Tibial artery (tissue), 4 donors: Measurements from ENCODE around the gene GGT6.
A peak's percentile ranks its signal among the peaks of the same experiment; 100 is the strongest.

Experiments
- DNase-seq, 2 donors: peaks; one replicate each; pipeline ENCODE4 v3.0.0-alpha.2; 2019
- H3K27ac ChIP-seq, 2 donors: fragments of 200-600 bp; sonication (generic) in 1 of 2; 1 replicate in 1 of 2; 2 replicates in 1 of 2; pipeline ENCODE4 v1.5.1; 2018 to 2019; ENCODE audit warnings: mild to moderate bottlenecking in 1 of 2
- H3K27me3 ChIP-seq, 2 donors: fragments of 200-600 bp; sonication (generic) in 1 of 2; one replicate each; pipeline versions ENCODE4 v1.5.1 to v1.6.0; 2016 to 2019
- H3K36me3 ChIP-seq, 3 donors: fragments of 200-600 bp; sonication (generic) in 2 of 3; one replicate each; pipeline ENCODE4 v1.5.1; 2016 to 2019; ENCODE audit warnings: mild to moderate bottlenecking in 2 of 3
- H3K4me1 ChIP-seq, 4 donors: fragments of 200-600 bp; sonication (generic) in 2 of 4; 1 replicate in 3 of 4; 2 replicates in 1 of 4; pipeline ENCODE4 v1.5.1; 2016 to 2019
- H3K4me3 ChIP-seq, 2 donors: fragments of 200-600 bp; sonication (generic) in 1 of 2; 1 replicate in 1 of 2; 2 replicates in 1 of 2; pipeline ENCODE4 v1.5.1; 2018 to 2019; ENCODE audit warnings: mild to moderate bottlenecking in 2 of 2
- H3K9me3 ChIP-seq, 3 donors: fragments of 200-600 bp; sonication (generic) in 1 of 3; one replicate each; pipeline ENCODE4 v1.5.1; 2016 to 2019
- intact Hi-C: fragments of 100-400 bp; cut with DNase I; formaldehyde crosslinking; loops from one replicate; pipeline ENCODE4 v1.15.0; 2023; ENCODE audit warnings: low total_unique reads
- TF ChIP-seq, protein P1 (sequence below), 2 experiments: fragments of 200-600 bp in 1 of 2; fragments of 450-650 bp in 1 of 2; IDR thresholded peaks; one replicate each; pipeline ENCODE4 v1.5.1; 2017 to 2019; ENCODE audit warnings: antibody characterized with exemption in 2 of 2, mild to moderate bottlenecking in 1 of 2, moderate library complexity in 1 of 2

The GGT6 gene

DNA sequence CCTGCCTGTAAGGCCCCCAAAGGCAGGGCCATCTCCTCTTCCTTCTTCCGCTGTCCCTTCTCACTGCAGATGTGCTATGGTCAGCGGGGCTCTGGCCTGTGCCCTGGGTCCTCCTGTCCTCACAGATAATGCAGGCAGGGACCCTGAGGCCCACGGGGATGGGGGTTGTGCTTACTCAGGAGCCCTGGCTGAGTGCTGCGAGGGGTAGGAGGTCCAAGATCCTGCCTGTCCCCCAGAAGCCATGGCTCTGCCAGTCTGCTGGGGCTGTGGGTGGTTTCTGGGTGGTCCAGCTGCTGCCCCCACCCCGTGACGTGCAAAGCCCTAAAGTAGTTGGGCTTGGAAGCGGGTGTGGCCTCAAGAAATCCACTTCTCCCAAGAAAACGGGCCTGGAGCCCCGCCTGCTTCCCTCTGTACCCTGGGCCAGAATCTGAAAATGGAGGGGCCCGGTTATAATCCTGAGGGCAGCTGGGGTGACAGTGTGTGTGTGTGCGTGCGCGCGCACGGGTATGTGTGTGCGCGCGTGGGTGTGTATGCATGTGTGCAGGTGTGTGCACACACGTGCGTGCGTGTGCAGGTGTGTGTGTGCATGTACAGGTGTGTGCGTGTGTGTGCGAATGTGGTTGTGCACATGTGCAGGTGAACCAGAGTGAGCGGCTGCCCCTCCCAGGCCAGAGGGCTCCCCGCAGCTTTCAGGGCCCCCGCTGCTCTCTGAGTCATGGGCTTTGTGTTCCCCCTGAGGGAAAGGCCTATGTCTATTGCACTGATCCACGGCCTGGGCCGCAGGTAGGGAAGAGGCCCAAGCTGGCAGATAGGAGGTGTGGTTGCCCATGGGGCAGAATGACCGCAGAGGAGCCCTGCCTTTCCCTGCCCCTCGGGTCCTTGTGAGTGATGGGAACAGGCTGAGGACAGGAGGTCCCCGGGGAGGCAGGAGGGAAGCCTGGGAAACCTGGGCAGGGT lies 47.9 kb downstream of the GGT6 start:
- Histone ChIP-seq H3K4me3 (no peak overlapping the region), H3K36me3 (no peaks in the 10 kb centered on the region), H3K27ac (no peak overlapping the region), H3K4me1 (peaks cover 0 to 63% (median 22%) of the 10 kb centered on the region in 4 donors), H3K9me3 (no peaks in the 10 kb centered on the region), H3K27me3 (no peaks in the 10 kb centered on the region)
- TF ChIP-seq, protein P1, sequence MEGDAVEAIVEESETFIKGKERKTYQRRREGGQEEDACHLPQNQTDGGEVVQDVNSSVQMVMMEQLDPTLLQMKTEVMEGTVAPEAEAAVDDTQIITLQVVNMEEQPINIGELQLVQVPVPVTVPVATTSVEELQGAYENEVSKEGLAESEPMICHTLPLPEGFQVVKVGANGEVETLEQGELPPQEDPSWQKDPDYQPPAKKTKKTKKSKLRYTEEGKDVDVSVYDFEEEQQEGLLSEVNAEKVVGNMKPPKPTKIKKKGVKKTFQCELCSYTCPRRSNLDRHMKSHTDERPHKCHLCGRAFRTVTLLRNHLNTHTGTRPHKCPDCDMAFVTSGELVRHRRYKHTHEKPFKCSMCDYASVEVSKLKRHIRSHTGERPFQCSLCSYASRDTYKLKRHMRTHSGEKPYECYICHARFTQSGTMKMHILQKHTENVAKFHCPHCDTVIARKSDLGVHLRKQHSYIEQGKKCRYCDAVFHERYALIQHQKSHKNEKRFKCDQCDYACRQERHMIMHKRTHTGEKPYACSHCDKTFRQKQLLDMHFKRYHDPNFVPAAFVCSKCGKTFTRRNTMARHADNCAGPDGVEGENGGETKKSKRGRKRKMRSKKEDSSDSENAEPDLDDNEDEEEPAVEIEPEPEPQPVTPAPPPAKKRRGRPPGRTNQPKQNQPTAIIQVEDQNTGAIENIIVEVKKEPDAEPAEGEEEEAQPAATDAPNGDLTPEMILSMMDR (IDR thresholded peaks at IDR 0.05) = no peak
- intact Hi-C loops = no loop called here
- no peak for DNase-seq

DNA sequence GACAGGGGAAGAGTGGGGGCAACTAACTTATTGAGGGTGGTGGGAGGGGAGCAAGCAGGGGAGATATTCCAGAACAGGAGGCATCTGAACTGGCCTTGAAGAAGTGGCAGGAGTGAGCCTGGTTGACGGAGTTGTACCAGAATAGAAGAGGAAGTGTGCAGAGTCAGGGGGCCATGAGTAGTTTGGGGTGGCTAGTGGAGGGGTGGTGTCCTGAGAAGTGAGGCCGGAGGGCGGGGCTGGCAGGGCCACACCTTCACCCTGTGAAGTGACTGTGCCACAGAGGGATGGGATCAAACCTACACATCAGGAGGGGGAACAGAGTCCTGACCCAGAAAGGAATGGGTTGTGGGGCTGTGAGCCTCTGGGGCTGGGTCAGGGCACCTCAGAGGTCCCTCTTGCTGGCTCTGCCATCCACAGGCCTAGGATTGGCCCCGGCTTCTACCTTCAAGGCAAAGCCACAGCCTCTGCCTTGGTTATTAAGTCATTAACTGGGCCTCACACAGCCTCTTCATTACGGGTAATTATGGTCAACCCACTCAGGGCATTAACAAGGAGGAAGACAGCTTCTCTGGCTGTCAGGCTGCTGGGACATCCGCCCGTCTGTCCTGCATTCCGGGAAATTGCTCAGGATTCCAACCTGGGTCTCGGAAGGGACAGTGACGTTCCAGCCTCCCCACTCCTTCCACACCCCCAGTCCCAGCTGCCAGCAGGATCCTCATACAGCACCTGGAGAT lies 49.0 kb downstream of the GGT6 start:
- H3K36me3 ChIP-seq = no peaks in the 10 kb centered on the region
- TF ChIP-seq, protein P1 (IDR thresholded peaks at IDR 0.05) = no peak
- H3K9me3 ChIP-seq = no peaks in the 10 kb centered on the region
- no peak overlapping the region for H3K4me3 ChIP-seq
- H3K27ac ChIP-seq = no peak overlapping the region
- DNase-seq = no peak
- no peaks in the 10 kb centered on the region for H3K27me3 ChIP-seq
- intact Hi-C loops = no loop called here
- peaks cover 0 to 71% (median 28%) of the 10 kb centered on the region in 4 donors for H3K4me1 ChIP-seq

DNA sequence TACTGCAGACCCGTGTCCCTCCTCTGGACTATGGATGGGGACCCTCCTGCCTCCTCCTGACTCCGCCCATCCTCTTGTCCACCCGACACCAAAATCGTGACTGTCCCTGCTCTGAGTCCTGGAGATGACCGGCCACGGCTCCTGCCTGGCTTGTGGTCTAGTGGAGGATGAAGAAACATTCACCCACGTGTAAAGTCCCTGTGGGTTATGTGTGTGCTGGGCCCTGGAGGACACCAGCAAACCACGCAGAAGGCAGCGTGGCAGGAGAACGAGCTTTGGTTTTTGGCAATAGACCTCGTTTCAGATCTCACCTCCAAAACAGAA lies 49.8 kb downstream of the GGT6 start:
- intact Hi-C loops = no loop called here

DNA sequence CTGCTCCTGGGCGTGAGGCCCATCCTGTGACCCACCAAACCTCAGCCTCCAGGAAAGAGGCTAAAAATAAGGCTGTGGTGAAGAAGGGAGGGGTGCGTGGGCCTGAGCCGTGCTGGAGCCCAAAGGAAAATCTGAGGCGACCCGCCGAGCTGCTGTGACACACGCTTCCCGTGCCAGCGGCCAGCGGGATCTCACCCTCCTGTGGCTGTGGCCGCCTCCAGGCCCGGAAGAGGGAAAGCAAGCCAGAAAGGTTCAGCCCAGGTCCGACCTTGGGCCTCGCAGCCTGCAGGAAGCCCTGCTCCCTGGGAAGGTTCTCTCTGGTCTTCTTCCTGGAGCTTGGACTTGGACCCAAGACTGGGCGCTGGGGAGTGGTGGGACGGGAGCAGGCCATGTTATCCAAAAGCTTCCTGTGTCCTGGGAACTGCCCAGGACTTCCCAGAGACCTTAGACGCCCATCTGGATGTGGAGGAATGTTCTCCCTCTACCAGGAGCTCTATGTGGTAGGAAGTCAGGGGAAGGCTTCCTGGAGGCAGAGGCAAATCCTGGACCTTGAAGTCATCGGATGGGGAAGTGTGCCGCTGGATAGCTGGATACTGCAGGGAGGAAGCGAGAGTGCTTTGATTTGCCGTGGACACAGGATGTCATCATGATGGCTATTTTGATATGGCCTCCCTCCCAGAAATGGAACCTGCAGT lies 50.3 kb downstream of the GGT6 start:
- Histone ChIP-seq H3K27me3 (no peaks in the 10 kb centered on the region), H3K27ac (peak overlapping the region; percentile 74 to 75), H3K9me3 (no peaks in the 10 kb centered on the region), H3K4me3 (no peak overlapping the region), H3K4me1 (peaks cover 0 to 74% (median 31%) of the 10 kb centered on the region in 4 donors), H3K36me3 (no peaks in the 10 kb centered on the region)
- intact Hi-C loops = no loop called here
- TF ChIP-seq, protein P1 (IDR thresholded peaks at IDR 0.05) = no peak
- peak; percentile 44 to 87 for DNase-seq

More for the DNA sequence above, 49.8 kb downstream of the GGT6 start:
- H3K36me3 ChIP-seq = no peaks in the 10 kb centered on the region
- no peak overlapping the region for H3K4me3 ChIP-seq
- peak overlapping the region; percentile 74 to 75 for H3K27ac ChIP-seq
- TF ChIP-seq, protein P1 (IDR thresholded peaks at IDR 0.05) = no peak
- H3K27me3 ChIP-seq = no peaks in the 10 kb centered on the region
- peaks cover 0 to 74% (median 31%) of the 10 kb centered on the region in 4 donors for H3K4me1 ChIP-seq
- no peaks in the 10 kb centered on the region for H3K9me3 ChIP-seq
- DNase-seq = no peak

DNA sequence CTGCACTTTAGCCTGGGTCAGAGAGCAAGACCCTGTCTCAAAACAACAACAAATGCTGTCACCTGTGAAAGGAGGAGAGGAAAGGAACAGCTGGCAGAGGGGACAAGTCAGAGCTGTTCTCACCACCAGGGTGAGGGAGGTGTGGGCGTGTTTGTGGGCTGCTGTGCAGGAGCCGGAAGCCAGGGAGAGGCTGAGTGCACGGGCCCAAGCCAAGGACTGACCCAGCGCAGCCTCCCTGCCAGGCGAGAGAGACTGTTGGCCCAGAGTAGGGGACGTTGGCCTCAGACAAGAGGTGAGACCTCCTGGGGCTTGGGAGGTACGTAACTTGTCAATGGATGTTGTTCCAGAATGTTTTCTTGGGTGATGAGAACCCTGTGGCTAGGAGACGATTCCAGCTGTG lies 51.0 kb downstream of the GGT6 start:
- no peaks in the 10 kb centered on the region for H3K36me3 ChIP-seq
- peaks cover 0 to 69% (median 31%) of the 10 kb centered on the region in 4 donors for H3K4me1 ChIP-seq
- no peaks in the 10 kb centered on the region for H3K9me3 ChIP-seq
- intact Hi-C loops = no loop called here
- peak; percentile 45 to 83 for DNase-seq
- no peak overlapping the region for H3K4me3 ChIP-seq
- peak overlapping the region; percentile 74 to 75 for H3K27ac ChIP-seq
- TF ChIP-seq, protein P1 (IDR thresholded peaks at IDR 0.05) = peak; percentile 12 to 17
- no peaks in the 10 kb centered on the region for H3K27me3 ChIP-seq
